ENCODE measurements around the gene VAMP8.

DNA sequence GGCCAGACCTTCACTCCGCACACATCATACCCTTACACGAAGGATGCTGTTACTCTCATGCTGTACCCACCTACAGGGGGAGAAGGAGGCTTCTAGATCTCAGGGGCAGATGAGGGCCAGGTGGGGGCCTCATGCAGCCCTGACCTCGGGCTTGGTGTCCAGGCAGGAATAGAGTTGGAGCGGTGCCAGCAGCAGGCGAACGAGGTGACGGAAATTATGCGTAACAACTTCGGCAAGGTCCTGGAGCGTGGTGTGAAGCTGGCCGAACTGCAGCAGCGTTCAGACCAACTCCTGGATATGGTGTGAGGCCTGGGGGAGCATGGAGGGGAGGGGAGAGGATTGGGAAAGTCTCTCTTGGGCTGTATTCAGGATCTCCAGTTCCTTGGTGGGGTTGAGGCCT, 14.2 kb downstream of the VAMP8 start:
- TF ChIP-seq POLR2AphosphoS5 (IDR thresholded peaks at IDR 0.05; ENCODE audit: low read depth, low read length) = no peak
- TF ChIP-seq TAF1 (IDR thresholded peaks at IDR 0.05; ENCODE audit: borderline replicate concordance, insufficient read depth, low read length) = no peak
- TF ChIP-seq, protein P1, sequence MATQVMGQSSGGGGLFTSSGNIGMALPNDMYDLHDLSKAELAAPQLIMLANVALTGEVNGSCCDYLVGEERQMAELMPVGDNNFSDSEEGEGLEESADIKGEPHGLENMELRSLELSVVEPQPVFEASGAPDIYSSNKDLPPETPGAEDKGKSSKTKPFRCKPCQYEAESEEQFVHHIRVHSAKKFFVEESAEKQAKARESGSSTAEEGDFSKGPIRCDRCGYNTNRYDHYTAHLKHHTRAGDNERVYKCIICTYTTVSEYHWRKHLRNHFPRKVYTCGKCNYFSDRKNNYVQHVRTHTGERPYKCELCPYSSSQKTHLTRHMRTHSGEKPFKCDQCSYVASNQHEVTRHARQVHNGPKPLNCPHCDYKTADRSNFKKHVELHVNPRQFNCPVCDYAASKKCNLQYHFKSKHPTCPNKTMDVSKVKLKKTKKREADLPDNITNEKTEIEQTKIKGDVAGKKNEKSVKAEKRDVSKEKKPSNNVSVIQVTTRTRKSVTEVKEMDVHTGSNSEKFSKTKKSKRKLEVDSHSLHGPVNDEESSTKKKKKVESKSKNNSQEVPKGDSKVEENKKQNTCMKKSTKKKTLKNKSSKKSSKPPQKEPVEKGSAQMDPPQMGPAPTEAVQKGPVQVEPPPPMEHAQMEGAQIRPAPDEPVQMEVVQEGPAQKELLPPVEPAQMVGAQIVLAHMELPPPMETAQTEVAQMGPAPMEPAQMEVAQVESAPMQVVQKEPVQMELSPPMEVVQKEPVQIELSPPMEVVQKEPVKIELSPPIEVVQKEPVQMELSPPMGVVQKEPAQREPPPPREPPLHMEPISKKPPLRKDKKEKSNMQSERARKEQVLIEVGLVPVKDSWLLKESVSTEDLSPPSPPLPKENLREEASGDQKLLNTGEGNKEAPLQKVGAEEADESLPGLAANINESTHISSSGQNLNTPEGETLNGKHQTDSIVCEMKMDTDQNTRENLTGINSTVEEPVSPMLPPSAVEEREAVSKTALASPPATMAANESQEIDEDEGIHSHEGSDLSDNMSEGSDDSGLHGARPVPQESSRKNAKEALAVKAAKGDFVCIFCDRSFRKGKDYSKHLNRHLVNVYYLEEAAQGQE (IDR thresholded peaks at IDR 0.05; ENCODE audit: insufficient read depth in 1 of 2, low read depth in 2 of 2, low read length in 2 of 2) = no peak
- TF ChIP-seq SIN3A (IDR thresholded peaks at IDR 0.05; ENCODE audit: borderline replicate concordance, insufficient read depth, low read length) = no peak

All from PFSK-1 (cell line).